Activated CD8-positive, alpha-beta memory T cell treated with anti-CD3 and anti-CD28 coated beads for 1 hour (primary cell): ENCODE results near the gene UMODL1.
"Not testable (repeated sequence)": the region's sequence is repeated elsewhere in the genome, so short reads cannot be mapped to it uniquely, and the experiment has no call there.

Source experiments
- DNase-seq, 2 donors: peaks; one replicate each; pipeline ENCODE4 v3.0.0-alpha.2; 2020; ENCODE audit warnings: low read depth in 1 of 2; ENCODE audit errors: extremely low read depth in 1 of 2

UMODL1 gene

DNA sequence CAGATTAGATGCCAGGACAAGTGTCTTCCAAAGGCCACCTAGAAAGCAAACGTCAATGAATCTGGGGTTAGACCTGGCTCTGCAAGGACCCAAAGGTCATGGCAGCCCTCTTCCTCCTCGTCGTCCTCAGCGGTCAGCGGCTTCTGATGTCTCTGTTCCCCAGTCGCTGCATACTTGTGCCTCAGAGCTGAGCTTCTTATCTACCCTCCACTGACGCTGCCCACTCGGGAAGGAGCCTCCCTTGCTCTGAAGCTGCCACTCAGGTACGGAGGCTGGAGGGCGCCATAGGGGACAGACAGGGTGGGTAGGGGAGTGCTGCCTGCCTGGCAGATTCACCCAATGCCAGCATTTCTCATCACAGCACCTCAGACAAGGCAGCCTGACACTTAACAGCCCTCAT lies 11.4 kb upstream of the UMODL1 start:
- DNase-seq = no peak

DNA sequence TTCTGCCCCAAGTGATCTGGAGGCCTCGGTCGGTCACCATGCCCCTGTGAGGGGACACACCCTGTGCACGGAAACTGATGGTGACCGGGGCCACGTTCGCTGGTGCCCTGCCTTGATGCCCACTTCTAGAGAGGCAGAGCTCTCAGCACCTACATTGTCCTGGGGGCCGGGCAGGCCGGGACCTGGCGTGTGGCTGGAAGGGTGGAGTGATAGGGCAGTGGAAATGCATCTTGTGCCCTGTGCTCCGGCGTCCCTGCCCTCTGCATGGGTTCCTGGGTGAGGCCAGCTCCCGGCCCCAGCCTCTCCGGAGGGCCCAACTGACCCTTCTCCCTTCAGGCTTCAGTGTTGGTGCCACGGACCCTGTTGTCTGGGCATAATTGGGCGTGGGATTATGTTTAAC lies 11.0 kb upstream of the UMODL1 start:
- no peak for DNase-seq

GRCh38 chr21:42061195-42061985 lies 9.7 kb upstream of the UMODL1 start:
- no peak for DNase-seq

DNA sequence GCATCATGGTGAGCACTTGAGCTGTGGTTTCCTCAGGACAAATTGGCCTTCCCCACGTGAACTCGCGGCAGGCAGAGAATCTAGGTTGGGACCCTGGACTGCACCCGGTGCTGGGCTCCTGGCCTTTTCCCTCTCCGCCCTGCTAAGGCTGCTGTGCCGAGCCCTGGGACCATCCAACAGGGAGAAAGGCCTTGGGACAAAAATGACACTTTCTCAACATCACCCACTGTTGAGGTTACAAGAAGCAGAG lies 9.2 kb upstream of the UMODL1 start:
- DNase-seq = no peak

GRCh38 chr21:42062236-42063022 lies 8.7 kb upstream of the UMODL1 start:
- peak; percentile 73 to 83 for DNase-seq

DNA sequence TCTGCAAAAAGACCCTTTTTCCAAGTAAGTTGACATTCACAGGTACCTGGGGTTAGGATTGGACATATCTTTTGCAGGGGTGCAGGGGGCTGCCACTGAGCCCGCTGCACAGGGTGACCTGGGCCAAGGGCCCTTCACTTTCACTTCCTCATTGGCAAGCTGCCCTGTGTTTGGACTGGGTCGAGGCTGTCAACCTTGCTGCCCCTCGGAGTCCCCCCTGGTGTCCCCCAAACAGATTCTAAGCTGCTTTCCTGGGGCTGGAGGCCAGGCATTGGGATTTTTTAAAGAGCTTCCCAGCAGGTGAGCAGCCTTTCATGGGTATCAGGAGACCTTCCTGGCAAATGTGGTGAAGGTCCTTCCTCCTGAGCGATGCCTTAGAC lies 7.9 kb upstream of the UMODL1 start:
- DNase-seq = no peak

DNA sequence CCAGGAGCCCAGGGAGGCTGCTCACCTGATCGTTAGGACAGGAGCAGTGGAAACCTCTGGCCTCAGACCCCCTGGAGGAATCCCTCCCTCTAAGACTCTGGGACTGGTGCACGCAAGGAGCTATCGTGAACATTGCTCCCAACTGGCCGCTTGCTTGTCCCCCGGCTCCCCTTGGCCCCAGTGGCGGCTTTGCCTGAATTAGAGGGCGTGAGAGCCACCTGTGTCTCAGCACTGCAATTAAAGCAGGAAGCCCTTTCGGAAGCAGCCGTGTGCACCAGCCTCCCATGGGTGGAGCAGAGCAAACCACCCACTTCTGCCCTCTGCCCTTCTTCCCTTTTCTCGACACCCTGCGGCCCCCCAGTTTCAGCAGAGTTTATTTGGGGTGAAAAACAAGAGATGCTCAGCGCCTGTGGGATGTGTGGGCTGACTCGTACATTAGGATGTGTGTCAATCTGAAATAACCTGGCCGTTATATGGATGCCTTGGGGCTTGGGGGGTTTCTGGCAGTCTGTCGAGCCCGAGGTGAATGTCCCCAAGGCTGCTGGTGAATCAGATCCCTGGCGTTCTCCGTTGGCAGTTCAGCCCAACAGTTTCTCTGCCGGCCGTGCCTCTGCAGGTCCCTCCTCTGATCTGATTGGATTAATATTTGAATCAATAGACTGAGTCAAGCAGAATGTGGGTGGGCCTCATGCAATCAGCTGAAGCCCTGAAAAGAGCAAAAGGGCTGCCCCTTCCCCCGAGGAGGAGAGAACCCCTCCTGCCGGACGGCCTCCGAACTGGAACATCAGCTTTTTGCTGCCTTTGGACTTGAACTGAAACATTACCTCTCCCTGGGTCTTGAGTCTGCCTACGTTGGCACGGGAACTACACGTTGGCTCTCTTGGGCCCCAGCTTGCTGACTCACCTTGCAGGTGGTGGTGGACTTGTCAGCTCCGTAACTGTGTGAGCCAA lies 7.3 kb upstream of the UMODL1 start:
- DNase-seq = peak in 1 of 2 donors; percentile 8

DNA sequence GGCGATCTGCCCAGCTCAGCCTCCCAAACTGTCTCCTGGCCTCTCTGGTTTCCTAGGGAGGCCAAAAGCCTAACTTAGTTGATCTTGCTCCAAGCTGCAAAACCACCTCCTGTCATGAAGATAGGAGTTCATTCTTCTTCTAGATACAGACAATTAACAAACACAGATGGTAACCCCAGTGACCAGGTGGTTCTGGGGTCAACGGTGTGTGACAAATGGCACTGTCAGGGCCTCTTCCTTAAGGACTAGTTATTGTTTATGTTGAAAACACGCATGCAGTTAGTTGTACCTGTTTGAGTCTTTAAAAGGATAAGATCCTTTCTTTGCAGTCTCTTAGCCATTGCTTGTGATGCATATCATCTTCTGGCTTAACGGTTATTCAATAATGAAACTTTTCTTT lies 4.6 kb upstream of the UMODL1 start:
- no peak for DNase-seq

- DNase-seq = no peak
These were observed 3.4 kb upstream of the UMODL1 start for GRCh38 chr21:42067531-42068255.

DNA sequence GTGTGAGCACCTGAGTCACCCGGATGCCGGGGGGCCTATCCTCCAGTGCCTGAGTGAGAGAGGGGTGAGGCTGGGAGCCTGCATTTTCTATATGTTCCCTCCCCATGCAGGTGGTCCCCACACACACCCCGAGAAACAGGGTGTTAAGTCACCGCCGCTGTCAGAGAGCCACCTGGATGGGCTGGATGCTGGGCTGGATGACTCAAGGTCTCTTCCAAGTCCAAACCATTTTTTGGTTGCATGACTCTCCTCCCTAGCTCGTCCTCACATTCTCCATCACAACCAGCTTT lies 2.9 kb upstream of the UMODL1 start:
- no peak for DNase-seq

DNA sequence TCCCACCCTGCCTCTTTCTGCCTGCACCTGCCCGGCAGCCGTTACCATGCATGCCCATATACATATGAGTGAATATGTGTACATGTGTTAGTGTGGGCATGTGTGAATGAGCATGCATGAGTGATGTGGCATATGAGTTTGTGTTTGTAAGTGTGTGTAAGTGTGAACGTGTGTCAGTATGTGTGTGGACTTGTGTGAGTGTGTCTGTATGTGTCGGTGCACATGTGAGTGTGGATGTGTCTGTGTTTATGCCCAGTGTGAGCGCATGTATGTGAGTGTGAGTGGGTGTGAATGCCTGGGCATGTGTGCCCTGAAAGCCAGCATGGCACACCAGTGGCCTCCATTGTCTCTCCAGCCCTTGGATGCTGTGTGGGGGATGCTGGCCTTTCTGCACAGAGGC lies 2.5 kb upstream of the UMODL1 start:
- no peak for DNase-seq

DNA sequence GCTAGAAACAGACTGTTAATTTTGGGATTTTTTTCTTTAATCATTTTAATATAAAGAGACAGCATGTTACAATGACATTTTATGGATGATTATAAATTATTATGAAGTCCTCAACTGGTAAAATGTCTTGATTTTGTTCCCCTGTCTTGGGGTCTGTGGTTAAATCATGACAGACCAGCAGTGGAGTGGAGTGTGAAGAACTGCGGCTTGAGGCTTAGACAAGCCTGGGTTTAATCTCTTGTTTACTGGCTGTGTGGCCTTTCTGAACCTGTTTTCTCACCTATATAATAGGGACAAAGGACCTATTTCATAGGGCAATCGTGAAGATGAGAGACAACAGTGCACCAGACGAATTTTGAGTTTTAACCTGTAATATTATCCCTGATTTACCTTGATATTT lies 1.8 kb upstream of the UMODL1 start:
- DNase-seq = no peak

GRCh38 chr21:42069843-42070242 lies 1.3 kb upstream of the UMODL1 start:
- DNase-seq = no peak

- no peak for DNase-seq
These were observed 2.3 kb downstream of the UMODL1 start for GRCh38 chr21:42073145-42074099.

DNA sequence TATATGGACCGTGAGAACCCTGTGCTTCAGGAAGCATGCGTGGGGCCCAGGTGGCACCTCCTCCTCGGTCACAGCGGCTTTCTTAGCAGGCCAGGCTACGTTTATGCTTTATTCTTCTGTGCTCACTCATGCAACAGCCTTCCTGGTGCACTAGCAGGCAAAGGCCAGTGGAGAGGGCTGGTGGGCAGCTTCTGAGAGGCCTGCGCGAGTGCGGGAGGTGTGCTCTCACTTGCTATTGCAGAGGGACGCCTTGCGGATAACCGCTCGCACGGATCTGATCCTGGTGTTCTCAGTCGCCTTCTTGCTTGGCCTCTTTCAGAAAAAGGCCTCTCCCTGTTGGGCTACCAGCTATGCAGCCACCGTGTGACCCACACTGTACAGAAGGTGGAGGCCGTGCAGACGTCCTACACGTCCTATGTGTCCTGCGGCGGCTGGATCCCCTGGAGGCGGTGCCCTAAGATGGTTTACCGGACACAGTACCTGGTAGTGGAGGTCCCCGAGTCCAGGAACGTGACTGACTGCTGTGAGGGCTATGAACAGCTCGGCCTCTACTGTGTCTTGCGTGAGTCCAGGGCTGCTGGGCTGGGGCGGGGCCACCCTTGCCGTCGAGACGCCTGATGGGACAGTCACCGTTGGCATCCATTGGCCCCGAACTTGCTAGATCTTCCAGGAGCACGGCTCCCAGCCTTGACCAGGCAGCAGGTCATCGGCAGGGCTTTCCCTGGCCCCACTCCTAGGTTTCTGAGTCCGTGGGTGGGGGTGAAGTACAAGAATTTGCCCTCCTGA lies 4.8 kb downstream of the UMODL1 start:
- no peak for DNase-seq

GRCh38 chr21:42077685-42078238 lies 6.6 kb downstream of the UMODL1 start:
- not testable (repeated sequence) for DNase-seq

GRCh38 chr21:42078247-42079007 lies 7.3 kb downstream of the UMODL1 start:
- not testable (repeated sequence) for DNase-seq
